K562 (cell line): ENCODE data around the gene TRIM65. TPM values are rescaled to one million over a fixed set of nuclear protein-coding genes. Genes with fewer than 3 reads are reported as not detected.

Experiments used
- BRCA1 ChIP-seq, 2 experiments: fragments of 450-650 bp in 1 of 2; sonication (generic) in 1 of 2; formaldehyde crosslinking in 1 of 2; IDR thresholded peaks; 2 replicates each; pipeline versions ENCODE4 v1.5.0 to v1.6.1; 2017 to 2020; ENCODE audit warnings: mild to moderate bottlenecking in 1 of 2, missing genetic modification reagents in 1 of 2
- ERF ChIP-seq: fragments of 450-650 bp; formaldehyde crosslinking; IDR thresholded peaks from 2 replicates; pipeline ENCODE4 v1.4.0; 2020; ENCODE audit warnings: mild to moderate bottlenecking, mixed read lengths
- ESRRB ChIP-seq: fragments of 250-450 bp; sonication (Bioruptor Pico); IDR thresholded peaks from 2 replicates; pipeline ENCODE4 v1.5.0; 2020; ENCODE audit warnings: mild to moderate bottlenecking, moderate library complexity, borderline replicate concordance
- ETV5 ChIP-seq: sonication (generic); formaldehyde crosslinking; IDR thresholded peaks from 2 replicates; pipeline ENCODE4 v1.4.0; 2020; ENCODE audit warnings: low read depth, mild to moderate bottlenecking, missing genetic modification reagents
- FOXP4 ChIP-seq: sonication (generic); formaldehyde crosslinking; IDR thresholded peaks from 2 replicates; pipeline ENCODE4 v1.8.0; 2022; ENCODE audit warnings: mild to moderate bottlenecking, missing genetic modification reagents, borderline replicate concordance
- GTF2F1 ChIP-seq: IDR thresholded peaks from 2 replicates; pipeline ENCODE4 v1.6.1; 2011; ENCODE audit warnings: low read depth, low read length, improper control_type of control experiment
- HDAC2 ChIP-seq: fragments of 450-650 bp; IDR thresholded peaks from 2 replicates; pipeline ENCODE4 v1.6.1; 2016; ENCODE audit warnings: mild to moderate bottlenecking
- MBD2 ChIP-seq: sonication (generic); IDR thresholded peaks from 2 replicates; pipeline ENCODE4 v1.6.1; 2016; ENCODE audit warnings: low read depth, borderline replicate concordance
- MCM7 ChIP-seq, 2 experiments: fragments of 450-650 bp; IDR thresholded peaks; 2 replicates each; pipeline ENCODE4 v1.6.1; 2016 to 2018
- MEIS2 ChIP-seq: fragments of 450-650 bp; IDR thresholded peaks from 2 replicates; pipeline ENCODE4 v1.6.1; 2014; ENCODE audit warnings: mild to moderate bottlenecking; ENCODE audit not compliant: partially characterized antibody
- NR0B1 ChIP-seq: fragments of 450-650 bp; IDR thresholded peaks from one replicate; pipeline ENCODE4 v1.6.1; 2018; ENCODE audit warnings: mild to moderate bottlenecking, moderate library complexity; ENCODE audit not compliant: partially characterized antibody
- PKNOX1 ChIP-seq: fragments of 450-650 bp; IDR thresholded peaks from 2 replicates; pipeline ENCODE4 v1.6.1; 2016
- PPARD ChIP-seq: fragments of 250-450 bp; sonication (Bioruptor Pico); IDR thresholded peaks from 2 replicates; pipeline ENCODE4 v1.8.0; 2022; ENCODE audit warnings: inconsistent platforms, mild to moderate bottlenecking, moderate library complexity
- SNAPC5 ChIP-seq: fragments of 250-450 bp; sonication (Bioruptor Pico); IDR thresholded peaks from 2 replicates; pipeline ENCODE4 v1.8.0; 2021; ENCODE audit warnings: moderate library complexity, mild to moderate bottlenecking, inconsistent platforms
- SRF ChIP-seq, 2 experiments: fragments of 250-450, 450-650 bp in 1 of 2; sonication (Bioruptor Pico) in 1 of 2; sonication (generic) in 1 of 2; formaldehyde crosslinking; IDR thresholded peaks; 2 replicates each; pipeline versions ENCODE4 v1.5.0 to v1.5.1; 2020 to 2022; ENCODE audit warnings: mild to moderate bottlenecking in 1 of 2, missing genetic modification reagents in 1 of 2
- SRSF7 ChIP-seq: fragments of 200-400 bp; formaldehyde crosslinking; optimal IDR thresholded peaks from 2 replicates; pipeline ENCODE3; 2017; ENCODE audit warnings: mild to moderate bottlenecking, low read depth, low read length
- ZNF174 ChIP-seq: fragments of 250-450 bp; sonication (Bioruptor Pico); IDR thresholded peaks from 2 replicates; pipeline ENCODE4 v1.4.0; 2020; ENCODE audit warnings: mild to moderate bottlenecking
- ZNF23 ChIP-seq: fragments of 250-450 bp; sonication (Bioruptor Pico); IDR thresholded peaks from 2 replicates; pipeline ENCODE4 v1.4.0; 2020; ENCODE audit warnings: mild to moderate bottlenecking
- ZNF408 ChIP-seq: fragments of 250-450 bp; sonication (Bioruptor Pico); IDR thresholded peaks from 2 replicates; pipeline ENCODE4 v1.4.0; 2020; ENCODE audit warnings: low read depth, mild to moderate bottlenecking, moderate library complexity
- ZNF431 ChIP-seq: sonication (generic); formaldehyde crosslinking; IDR thresholded peaks from 2 replicates; pipeline ENCODE4 v1.8.0; 2022; ENCODE audit warnings: mild to moderate bottlenecking, missing genetic modification reagents
- ZNF639 ChIP-seq, 2 experiments: fragments of 200-800 bp in 1 of 2; sonication (Bioruptor generic) in 1 of 2; sonication (generic) in 1 of 2; formaldehyde crosslinking in 1 of 2; IDR thresholded peaks in 1 of 2; conservative IDR thresholded peaks in 1 of 2; 2 replicates each; pipeline versions ENCODE4 v1.5.0 to v1.6.1; 2016 to 2020; ENCODE audit warnings: missing compliant biosample characterization in 1 of 2, missing genetic modification characterization in 1 of 2, missing genetic modification reagents in 1 of 2
- ZNF707 ChIP-seq: fragments of 250-450 bp; sonication (Bioruptor Pico); conservative IDR thresholded peaks from 2 replicates; pipeline ENCODE4 v1.8.0; 2022; ENCODE audit warnings: inconsistent platforms, mild to moderate bottlenecking, moderate library complexity
- polyA plus RNA-seq, 8 experiments: library from polyadenylated mRNA; depleted of rRNA in 4 of 8; stranded (reverse) in 5 of 8; unstranded in 3 of 8; fragments of >200 nt; fragmentation: Nextera tagmentation in 2 of 8; fragmentation: Illumina TruSeq in 1 of 8; extraction: Ambion mirVana in 2 of 8; extraction: Trizol in 1 of 8; gene quantifications; 2 replicates each; pipeline versions ENCODE4 v1.2.1 to v1.2.3, GENCODE V29; 2011 to 2014; ENCODE audit warnings: inconsistent platforms in 1 of 8, missing spikeins in 1 of 8
- total RNA-seq, 7 experiments: library from RNA; depleted of rRNA in 6 of 7; stranded (reverse); fragments of >200 nt in 6 of 7; fragmentation: Illumina TruSeq in 2 of 7; extraction: Trizol in 2 of 7; gene quantifications; 2 replicates each; pipeline versions ENCODE4 v1.2.1 to v1.2.3, GENCODE V29; 2011 to 2021; ENCODE audit warnings: low replicate concordance in 1 of 7

The TRIM65 gene
- total and polyA plus RNA-seq, 9 of the 15 experiments (the other 6 are each of a cell fraction or from before 2014, with no cell fraction given), result 2.8 to 45.7 (median 22.9) TPM

DNA sequence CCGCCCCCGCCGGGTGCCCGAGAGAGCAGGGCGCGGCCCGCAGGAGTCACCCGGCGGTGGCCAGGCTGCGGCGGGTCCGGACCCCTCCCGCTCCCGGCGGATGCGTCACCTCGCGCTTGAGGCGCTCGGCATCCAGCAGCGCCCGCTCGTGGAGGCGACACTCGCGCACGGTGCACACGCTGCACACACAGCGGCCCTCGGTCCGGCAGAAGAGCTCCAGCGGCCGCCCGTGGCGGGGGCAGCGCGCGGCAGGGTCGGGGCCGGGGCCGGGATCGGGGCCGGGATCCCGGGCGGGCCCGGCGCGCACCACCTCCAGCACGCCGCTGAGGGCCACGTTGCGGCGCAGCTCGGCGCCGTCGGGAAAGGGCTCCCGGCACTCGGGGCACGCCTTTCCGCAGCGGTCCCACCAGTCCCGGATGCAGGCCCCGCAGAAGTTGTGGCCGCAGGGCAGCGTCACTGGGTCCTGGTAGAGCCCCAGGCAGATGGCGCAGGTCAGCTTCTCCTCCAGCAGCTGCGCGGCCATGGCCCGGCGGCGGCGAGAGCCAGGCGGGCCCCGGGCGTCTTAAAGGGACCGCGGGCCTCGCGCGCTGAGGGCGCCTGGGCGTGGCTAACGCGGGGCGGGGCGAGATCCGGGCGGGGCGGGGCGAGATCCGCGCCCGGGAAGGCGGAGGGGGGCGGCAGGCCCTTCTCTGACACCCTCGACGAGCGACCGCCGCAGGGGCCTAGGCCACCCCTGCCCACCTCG is at the start of gene TRIM65 (continued):
- TF ChIP-seq ZNF431 (CRISPR knock-in tag) (peak; percentile 62), PKNOX1 (no peak), SRF (CRISPR knock-in tag; IDR thresholded peaks at IDR 0.05) (peak in 1 of 2 experiments; percentile 38; a peak in 2 of 4 replicates), SNAPC5 (no peak), ETV5 (CRISPR knock-in tag) (peak; percentile 57; the same call in 1 of the 2 replicates), ZNF408 (CRISPR knock-in tag) (no peak), MCM7 (IDR thresholded peaks at IDR 0.05) (no peak), BRCA1 (IDR thresholded peaks at IDR 0.05) (no peak), BRCA1 (CRISPR knock-in tag; IDR thresholded peaks at IDR 0.05) (no peak), ERF (CRISPR knock-in tag) (no peak), ZNF174 (CRISPR knock-in tag) (no peak), ESRRB (no peak), NR0B1 (no peak), GTF2F1 (no peak), PPARD (no peak), ZNF639 (CRISPR knock-in tag; conservative IDR thresholded peaks at IDR 0.05 in 1 of 2, IDR thresholded peaks at IDR 0.05 in 1 of 2) (peak in 1 of 2 experiments; percentile 75; a peak in 1 of 4 replicates), ZNF707 (CRISPR knock-in tag) (no peak), MEIS2 (no peak), ZNF23 (CRISPR knock-in tag) (no peak), MBD2 (peak; percentile 34; the same call in 1 of the 2 replicates), FOXP4 (CRISPR knock-in tag) (no peak), HDAC2 (no peak), SRSF7 (no peak)
